Body of pancreas (tissue), 4 donors: ENCODE results near the gene CTNNAL1.

Experiments
- CTCF ChIP-seq, 7 experiments: fragments of 450-650 bp in 4 of 7; fragments of 200-600 bp in 3 of 7; sonication (generic) in 3 of 7; IDR thresholded peaks; one replicate each; pipeline ENCODE4 v1.5.1; 2016 to 2019; ENCODE audit warnings: antibody characterized with exemption in 7 of 7
- POLR2A ChIP-seq, 3 donors: fragments of 450-650 bp; IDR thresholded peaks; one replicate each; pipeline ENCODE4 v1.6.1; 2016; ENCODE audit warnings: antibody characterized with exemption in 3 of 3, mild to moderate bottlenecking in 2 of 3

DNA sequence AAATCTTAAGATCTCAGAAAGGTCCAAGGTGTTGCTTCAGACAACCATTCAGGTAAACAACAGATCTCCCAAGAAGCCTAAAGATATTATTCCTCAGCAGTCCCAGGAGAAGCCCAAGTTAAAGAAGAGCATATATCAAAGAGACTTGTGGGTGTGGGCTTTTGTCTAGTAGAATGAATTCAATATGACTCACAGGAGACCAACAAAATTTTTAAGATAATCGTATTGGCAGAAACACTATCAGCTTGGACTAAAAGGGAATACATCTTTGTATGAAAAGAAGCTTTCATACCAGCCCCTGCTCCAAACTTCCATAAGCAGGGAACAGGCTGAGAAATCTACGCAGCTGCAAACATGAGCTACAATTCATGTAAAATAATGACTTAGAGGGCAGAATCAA lies 10.2 kb downstream of the CTNNAL1 start:
- TF ChIP-seq POLR2A (IDR thresholded peaks at IDR 0.05) (no peak), CTCF (IDR thresholded peaks at IDR 0.05) (no peak)
